Tibial nerve (tissue), 4 donors: Measurements from ENCODE around the gene NKAIN2.

Source experiments
- CTCF ChIP-seq, 5 experiments: fragments of 200-600 bp in 3 of 5; fragments of 450-650 bp in 2 of 5; sonication (generic) in 3 of 5; IDR thresholded peaks; one replicate each; pipeline ENCODE4 v1.5.1; 2016 to 2019; ENCODE audit warnings: antibody characterized with exemption in 5 of 5, mild to moderate bottlenecking in 3 of 5, moderate library complexity in 2 of 5
- EP300 ChIP-seq, 2 donors: sonication (generic); formaldehyde crosslinking; IDR thresholded peaks; one replicate each; pipeline ENCODE4 v1.6.1; 2017; ENCODE audit warnings: antibody characterized with exemption in 2 of 2, mild to moderate bottlenecking in 1 of 2
- POLR2A ChIP-seq, 2 donors: fragments of 450-650 bp; IDR thresholded peaks; one replicate each; pipeline ENCODE4 v1.6.1; 2017; ENCODE audit warnings: antibody characterized with exemption in 2 of 2, mild to moderate bottlenecking in 2 of 2, moderate library complexity in 2 of 2

- no peak for TF ChIP-seq CTCF (IDR thresholded peaks at IDR 0.05)
- no peak for TF ChIP-seq POLR2A (IDR thresholded peaks at IDR 0.05)
- TF ChIP-seq EP300 (IDR thresholded peaks at IDR 0.05) = no peak
Measured at GRCh38 chr6:124676033-124676432, 872.4 kb downstream of the NKAIN2 start.
